Adipose tissue (tissue), 3 donors: ENCODE results near the gene RPLP1. TPM values are rescaled to one million over a fixed set of nuclear protein-coding genes. Genes with fewer than 3 reads are reported as not detected.

Experiments used
- H3K27ac ChIP-seq: one replicate; pipeline ENCODE4 v1.5.1; 2013; ENCODE audit warnings: low read depth, low read length
- WGBS, 3 donors: extraction: QIAGEN DNeasy Blood & Tissue Kit; methylation state at CpG; one replicate each; pipeline ENCODE4 v1.1.7; 2013; 5-methylcytosine and 5-hydroxymethylcytosine counted together
- polyA plus RNA-seq, 3 donors: library from polyadenylated mRNA; stranded (reverse); fragments of 200-250 nt; gene quantifications; one replicate each; pipeline ENCODE4 v1.2.3, GENCODE V29; 2013
- donor health status: healthy with polysubstance abuse.
- donor health status: Bipolar disorder and iron deficiency.
- donor health status: healthy.

RPLP1 gene
- polyA plus RNA-seq, 3 donors: 831 to 2,011 (median 1,693) TPM

GRCh38 chr15:69462493-69463181 is 10.0 kb downstream of the RPLP1 start:
- no peak overlapping the region for H3K27ac ChIP-seq
- WGBS, 3 donors: 2 to 4% (median 2%) methylated on average over 43 to 46 of the region's 46 CpGs

DNA sequence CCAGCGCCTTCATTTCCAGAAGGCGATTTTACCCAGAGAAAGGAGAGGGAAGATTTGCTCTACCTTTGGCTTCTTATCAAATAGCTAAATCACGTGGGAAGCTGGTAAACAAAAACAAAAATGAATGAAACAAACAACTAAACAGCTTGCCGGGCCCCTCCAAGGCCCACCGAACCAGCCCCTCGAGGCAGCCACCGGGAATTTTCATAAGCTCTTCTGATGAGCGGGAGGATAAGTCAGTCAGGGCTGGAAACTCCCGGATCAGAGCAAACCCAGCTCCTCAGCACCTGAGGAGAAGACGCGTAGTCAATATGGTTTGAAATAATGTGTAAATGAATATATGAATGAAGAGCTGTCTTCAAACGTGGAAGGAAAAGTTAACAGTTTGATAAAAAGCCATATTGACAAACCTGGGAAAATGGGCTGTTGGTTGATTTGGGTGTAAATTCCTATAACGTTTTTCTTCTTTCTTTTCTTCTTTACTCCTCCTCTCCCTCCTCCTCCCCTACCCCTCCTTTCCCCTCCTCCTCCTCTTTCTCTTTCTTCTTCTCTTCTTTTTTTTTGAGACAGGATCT is 10.7 kb downstream of the RPLP1 start:
- 13 to 22% (median 16%) methylated on average over 13 of the region's 13 CpGs for WGBS, 3 donors
- H3K27ac ChIP-seq: no peak overlapping the region

- WGBS, 3 donors: 83 to 94% (median 94%) methylated on average over 1 of the region's 1 CpG
- no peak overlapping the region for H3K27ac ChIP-seq
Measured at GRCh38 chr15:69465253-69465652, 12.6 kb downstream of the RPLP1 start.

- no peak overlapping the region for H3K27ac ChIP-seq
- WGBS, 3 donors: 58 to 83% (median 81%) methylated on average over 2 of the region's 2 CpGs
Measured at GRCh38 chr15:69466733-69467132, 14.1 kb downstream of the RPLP1 start.

- H3K27ac ChIP-seq: no peak overlapping the region
- 41 to 79% (median 73%) methylated on average over 11 of the region's 11 CpGs for WGBS, 3 donors
Measured at GRCh38 chr15:69467636-69468035, 15.0 kb downstream of the RPLP1 start.

- 67 to 79% (median 70%) methylated on average over 19 of the region's 19 CpGs for WGBS, 3 donors
- H3K27ac ChIP-seq: no peak overlapping the region
Measured at GRCh38 chr15:69468241-69469121, 15.9 kb downstream of the RPLP1 start.

GRCh38 chr15:69469467-69470201 is 17.0 kb downstream of the RPLP1 start:
- WGBS, 3 donors: 95 to 98% (median 96%) methylated on average over 8 of the region's 8 CpGs

DNA sequence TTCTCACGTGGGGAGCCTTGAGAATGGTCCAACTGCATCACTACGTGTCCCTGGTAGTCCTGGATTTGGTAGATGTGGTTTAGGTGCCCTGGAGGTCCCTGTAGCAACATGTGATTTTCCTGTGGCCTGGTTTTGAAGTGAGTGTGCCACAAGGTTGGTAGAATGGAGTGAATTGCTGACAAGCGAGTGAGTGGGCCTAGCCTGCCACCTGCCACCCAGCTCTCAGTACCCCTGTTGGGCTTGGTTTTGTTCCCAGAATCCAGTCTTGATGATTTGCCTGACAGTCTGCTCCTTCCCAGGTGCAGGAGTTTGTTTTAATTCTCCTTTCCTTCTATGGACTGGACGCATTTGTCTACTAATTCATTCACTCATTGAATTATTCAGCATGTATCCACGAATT is 19.4 kb downstream of the RPLP1 start:
- 88 to 90% (median 89%) methylated on average over 5 of the region's 5 CpGs for WGBS, 3 donors
- H3K27ac ChIP-seq: no peak overlapping the region

More at GRCh38 chr15:69469467-69470201, 17.0 kb downstream of the RPLP1 start:
- no peak overlapping the region for H3K27ac ChIP-seq

DNA sequence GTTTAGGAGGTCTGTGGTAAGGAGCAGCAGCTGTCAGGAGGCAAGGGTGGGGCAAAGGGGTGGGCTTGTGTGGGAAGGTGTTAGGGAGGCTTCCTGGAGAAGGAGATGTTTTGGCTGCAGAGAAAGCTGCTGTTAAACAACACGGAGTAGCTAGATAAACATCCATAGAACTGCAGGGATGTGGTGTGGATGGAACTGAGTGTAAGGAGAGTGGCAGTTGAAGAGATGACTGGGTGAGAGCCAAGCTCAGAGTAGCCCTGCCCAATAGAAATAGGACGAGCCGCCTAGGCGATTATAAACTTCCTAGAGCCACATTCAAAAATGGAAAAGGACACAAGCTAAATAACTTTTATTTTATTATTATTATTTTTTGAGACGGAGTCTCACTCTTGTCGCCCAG is 19.9 kb downstream of the RPLP1 start:
- 79 to 82% (median 81%) methylated on average over 6 of the region's 6 CpGs for WGBS, 3 donors
- H3K27ac ChIP-seq: no peak overlapping the region

GRCh38 chr15:69474291-69474690 is 21.7 kb downstream of the RPLP1 start:
- H3K27ac ChIP-seq: no peak overlapping the region
- 62 to 74% (median 68%) methylated on average over 5 of the region's 5 CpGs for whole genome bisulfite sequencing, 3 donors

DNA sequence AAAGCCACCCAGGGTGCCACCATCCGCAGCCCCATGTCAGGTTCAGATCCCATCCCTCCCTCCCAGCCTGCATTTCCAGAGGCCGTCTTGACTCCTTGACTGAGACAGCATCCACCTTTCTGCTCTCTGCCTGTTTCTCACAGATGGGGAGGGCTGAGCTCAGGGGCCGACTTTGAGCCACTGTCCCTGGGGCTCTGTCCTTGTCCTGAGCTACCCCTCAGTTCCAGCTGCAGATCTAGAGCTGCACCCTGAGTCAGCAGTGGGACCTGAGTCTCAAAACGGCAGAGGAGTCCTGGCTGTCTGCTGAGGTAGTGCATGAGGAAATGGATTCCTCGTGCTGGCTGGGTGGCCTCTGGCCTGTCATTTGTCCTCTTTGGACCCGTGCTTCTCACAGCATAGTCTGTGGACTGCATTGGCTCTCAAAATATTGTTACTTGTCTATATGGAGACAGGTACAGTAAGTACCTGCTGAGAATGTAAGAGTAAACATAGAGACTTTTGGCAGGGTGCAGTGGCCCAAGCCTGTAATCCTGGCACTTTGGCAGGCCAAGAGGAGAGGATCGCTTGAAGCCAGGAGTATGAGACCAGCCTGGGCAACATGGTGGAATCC is 22.3 kb downstream of the RPLP1 start:
- 67 to 77% (median 76%) methylated on average over 7 of the region's 7 CpGs for WGBS, 3 donors
- no peak overlapping the region for H3K27ac ChIP-seq

- no peak overlapping the region for H3K27ac ChIP-seq
- WGBS, 3 donors: 31 to 38% (median 32%) methylated on average over 8 of the region's 8 CpGs
Measured at GRCh38 chr15:69475769-69476358, 23.2 kb downstream of the RPLP1 start.

- no peak overlapping the region for H3K27ac ChIP-seq
- WGBS, 3 donors: 75 to 90% (median 87%) methylated on average over 9 of the region's 9 CpGs
Measured at GRCh38 chr15:69476704-69477473, 24.3 kb downstream of the RPLP1 start.

DNA sequence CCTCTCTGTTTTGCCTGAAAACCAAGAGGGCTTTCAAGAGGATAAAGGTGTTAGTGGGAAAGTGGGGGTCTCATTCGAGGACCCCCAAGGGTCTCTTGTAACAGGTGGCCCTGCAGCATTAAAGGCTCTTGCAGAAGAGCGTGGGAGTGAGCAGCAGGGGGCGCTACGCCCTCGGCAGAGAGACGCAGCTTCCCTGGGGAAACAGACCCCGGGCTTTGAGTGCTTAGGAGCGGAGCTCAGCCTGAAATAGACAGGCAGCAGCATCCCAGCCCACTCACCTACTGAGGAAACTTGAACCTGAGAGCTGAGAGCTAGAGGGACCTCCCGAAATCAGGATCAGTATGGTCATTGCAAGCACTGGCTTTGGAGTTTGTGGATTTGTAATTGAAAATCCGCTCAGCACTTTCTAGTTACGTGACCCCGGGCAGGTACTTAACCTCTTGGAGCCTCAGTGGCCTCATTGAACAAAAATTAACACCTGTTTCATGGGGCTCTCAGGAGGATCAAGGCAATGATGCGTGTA is 25.7 kb downstream of the RPLP1 start:
- WGBS, 3 donors: 30 to 37% (median 34%) methylated on average over 13 of the region's 13 CpGs
- no peak overlapping the region for H3K27ac ChIP-seq

- no peak overlapping the region for H3K27ac ChIP-seq
- WGBS, 3 donors: 60 to 90% (median 65%) methylated on average over 4 of the region's 4 CpGs
Measured at GRCh38 chr15:69479081-69479480, 26.5 kb downstream of the RPLP1 start.

DNA sequence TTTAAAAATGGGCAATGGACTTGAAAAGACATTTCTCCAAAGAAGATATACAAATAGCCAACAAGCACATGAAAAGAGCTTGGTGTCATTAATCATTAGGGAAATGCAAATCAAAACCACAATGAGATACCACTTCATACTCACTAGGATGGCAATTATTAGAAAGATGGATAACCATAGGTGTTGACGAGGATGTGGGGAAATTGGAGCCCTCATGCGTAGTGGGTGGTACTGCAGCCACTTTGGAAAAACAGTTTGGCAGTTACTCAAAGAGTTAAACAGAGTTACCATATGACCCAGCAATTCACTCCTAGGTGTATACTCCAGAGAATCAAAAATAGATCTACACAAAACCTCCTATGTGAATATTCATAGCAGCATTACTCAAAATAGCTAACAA is 27.4 kb downstream of the RPLP1 start:
- H3K27ac ChIP-seq: no peak overlapping the region
- 97 to 100% (median 98%) methylated on average over 2 of the region's 2 CpGs for WGBS, 3 donors

DNA sequence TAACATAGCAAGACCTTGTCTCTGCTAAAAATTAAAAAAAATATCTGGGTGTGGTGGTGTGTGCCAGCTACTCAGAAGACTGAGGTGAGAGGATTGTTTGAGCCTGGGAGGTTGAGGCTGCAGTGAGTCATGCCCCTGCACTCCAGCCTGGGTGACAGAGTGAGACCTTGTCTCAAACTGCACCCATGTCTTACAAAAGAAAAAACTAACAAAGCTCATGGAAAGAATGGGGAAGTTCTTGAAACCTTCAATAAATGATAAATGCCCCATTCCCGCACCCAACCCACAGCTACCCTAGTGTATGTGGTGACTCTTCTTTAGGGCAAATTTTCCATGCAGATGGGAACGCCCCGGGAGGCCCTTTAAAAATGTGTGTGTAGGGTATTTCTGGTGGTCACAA is 28.3 kb downstream of the RPLP1 start:
- WGBS, 3 donors: 57 to 84% (median 68%) methylated on average over 3 of the region's 3 CpGs

More for the DNA sequence above, 28.3 kb downstream of the RPLP1 start:
- H3K27ac ChIP-seq: no peak overlapping the region
